Measurements from ENCODE around the gene MTUS2.
"Not testable (repeated sequence)": the region's sequence is repeated elsewhere in the genome, so short reads cannot be mapped to it uniquely, and the experiment has no call there.

- TF ChIP-seq, protein P1, sequence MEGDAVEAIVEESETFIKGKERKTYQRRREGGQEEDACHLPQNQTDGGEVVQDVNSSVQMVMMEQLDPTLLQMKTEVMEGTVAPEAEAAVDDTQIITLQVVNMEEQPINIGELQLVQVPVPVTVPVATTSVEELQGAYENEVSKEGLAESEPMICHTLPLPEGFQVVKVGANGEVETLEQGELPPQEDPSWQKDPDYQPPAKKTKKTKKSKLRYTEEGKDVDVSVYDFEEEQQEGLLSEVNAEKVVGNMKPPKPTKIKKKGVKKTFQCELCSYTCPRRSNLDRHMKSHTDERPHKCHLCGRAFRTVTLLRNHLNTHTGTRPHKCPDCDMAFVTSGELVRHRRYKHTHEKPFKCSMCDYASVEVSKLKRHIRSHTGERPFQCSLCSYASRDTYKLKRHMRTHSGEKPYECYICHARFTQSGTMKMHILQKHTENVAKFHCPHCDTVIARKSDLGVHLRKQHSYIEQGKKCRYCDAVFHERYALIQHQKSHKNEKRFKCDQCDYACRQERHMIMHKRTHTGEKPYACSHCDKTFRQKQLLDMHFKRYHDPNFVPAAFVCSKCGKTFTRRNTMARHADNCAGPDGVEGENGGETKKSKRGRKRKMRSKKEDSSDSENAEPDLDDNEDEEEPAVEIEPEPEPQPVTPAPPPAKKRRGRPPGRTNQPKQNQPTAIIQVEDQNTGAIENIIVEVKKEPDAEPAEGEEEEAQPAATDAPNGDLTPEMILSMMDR (IDR thresholded peaks at IDR 0.05; ENCODE audit: insufficient read depth, low read length): not testable (repeated sequence)
- not testable (repeated sequence) for TF ChIP-seq GABPA (IDR thresholded peaks at IDR 0.05; ENCODE audit: low read depth); POLR2AphosphoS5 (IDR thresholded peaks at IDR 0.05; ENCODE audit: low read depth); SPI1 (IDR thresholded peaks at IDR 0.05; ENCODE audit: borderline replicate concordance, low read depth)
- TF ChIP-seq, protein P2, sequence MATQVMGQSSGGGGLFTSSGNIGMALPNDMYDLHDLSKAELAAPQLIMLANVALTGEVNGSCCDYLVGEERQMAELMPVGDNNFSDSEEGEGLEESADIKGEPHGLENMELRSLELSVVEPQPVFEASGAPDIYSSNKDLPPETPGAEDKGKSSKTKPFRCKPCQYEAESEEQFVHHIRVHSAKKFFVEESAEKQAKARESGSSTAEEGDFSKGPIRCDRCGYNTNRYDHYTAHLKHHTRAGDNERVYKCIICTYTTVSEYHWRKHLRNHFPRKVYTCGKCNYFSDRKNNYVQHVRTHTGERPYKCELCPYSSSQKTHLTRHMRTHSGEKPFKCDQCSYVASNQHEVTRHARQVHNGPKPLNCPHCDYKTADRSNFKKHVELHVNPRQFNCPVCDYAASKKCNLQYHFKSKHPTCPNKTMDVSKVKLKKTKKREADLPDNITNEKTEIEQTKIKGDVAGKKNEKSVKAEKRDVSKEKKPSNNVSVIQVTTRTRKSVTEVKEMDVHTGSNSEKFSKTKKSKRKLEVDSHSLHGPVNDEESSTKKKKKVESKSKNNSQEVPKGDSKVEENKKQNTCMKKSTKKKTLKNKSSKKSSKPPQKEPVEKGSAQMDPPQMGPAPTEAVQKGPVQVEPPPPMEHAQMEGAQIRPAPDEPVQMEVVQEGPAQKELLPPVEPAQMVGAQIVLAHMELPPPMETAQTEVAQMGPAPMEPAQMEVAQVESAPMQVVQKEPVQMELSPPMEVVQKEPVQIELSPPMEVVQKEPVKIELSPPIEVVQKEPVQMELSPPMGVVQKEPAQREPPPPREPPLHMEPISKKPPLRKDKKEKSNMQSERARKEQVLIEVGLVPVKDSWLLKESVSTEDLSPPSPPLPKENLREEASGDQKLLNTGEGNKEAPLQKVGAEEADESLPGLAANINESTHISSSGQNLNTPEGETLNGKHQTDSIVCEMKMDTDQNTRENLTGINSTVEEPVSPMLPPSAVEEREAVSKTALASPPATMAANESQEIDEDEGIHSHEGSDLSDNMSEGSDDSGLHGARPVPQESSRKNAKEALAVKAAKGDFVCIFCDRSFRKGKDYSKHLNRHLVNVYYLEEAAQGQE (IDR thresholded peaks at IDR 0.05; ENCODE audit: insufficient replicate concordance, low read depth): not testable (repeated sequence)
Measured at GRCh38 chr13:29390598-29390997, 570.5 kb downstream of the MTUS2 start.

All from HL-60 (cell line).